ENCODE measurements around the gene CENATAC. TPM values are rescaled to one million over a fixed set of nuclear protein-coding genes. Genes with fewer than 3 reads are reported as not detected.

CENATAC gene
- total RNA-seq, 1 donor = 37.6 TPM

DNA sequence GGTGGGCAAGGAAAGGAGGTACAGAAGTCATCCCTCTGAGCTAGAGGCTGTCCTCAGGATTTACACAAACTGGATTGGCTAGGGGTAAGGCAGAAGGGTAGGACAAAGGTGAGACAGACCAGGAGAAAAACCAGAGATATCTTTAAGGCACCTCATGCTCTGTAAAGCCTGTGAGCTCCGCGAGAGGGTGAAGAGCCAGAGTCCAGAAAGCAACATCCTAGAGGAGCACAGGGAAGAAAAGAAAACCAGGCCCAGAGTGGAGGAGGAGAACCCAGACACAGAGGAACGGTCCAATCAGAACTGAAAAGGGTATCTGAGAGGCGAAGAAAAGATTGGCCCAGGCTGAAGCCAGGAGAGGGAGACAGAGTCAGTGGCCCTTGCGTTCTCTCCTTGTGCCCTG is 27.6 kb downstream of the CENATAC start:
- no peak for TF ChIP-seq CTCF (IDR thresholded peaks at IDR 0.05; ENCODE audit: extremely low read depth, low read depth, low read length)
- Histone ChIP-seq H3K27ac (ENCODE audit: low read depth, low read length) (no peak overlapping the region), H3K4me2 (ENCODE audit: insufficient read depth, low read length) (no peak overlapping the region), H3K4me3 (ENCODE audit: insufficient read depth, low read length) (no peak overlapping the region), H3K36me3 (ENCODE audit: insufficient read depth, low read length) (peaks cover 38% of the 10 kb centered on the region), H4K20me1 (ENCODE audit: insufficient read depth, low read length) (peaks cover 7% of the 10 kb centered on the region), H3K9me3 (ENCODE audit: low read depth, low read length) (no peaks in the 10 kb centered on the region), H2AFZ (ENCODE audit: low read length) (no peak overlapping the region), H3K27me3 (ENCODE audit: insufficient read depth, low read length) (no peaks in the 10 kb centered on the region), H3K79me2 (ENCODE audit: insufficient read depth, low read length) (peaks cover 23% of the 10 kb centered on the region), H3K4me1 (ENCODE audit: insufficient read depth, low read length) (peaks cover 10% of the 10 kb centered on the region)
- no peak for DNase-seq (ENCODE audit: insufficient read length, low spot score, missing footprints)

- no peak overlapping the region for H3K27ac ChIP-seq (ENCODE audit: low read depth, low read length)
- no peak overlapping the region for H2AFZ ChIP-seq (ENCODE audit: low read length)
- no peak overlapping the region for H3K4me2 ChIP-seq (ENCODE audit: insufficient read depth, low read length)
- no peak for DNase-seq (ENCODE audit: insufficient read length, low spot score, missing footprints)
- peaks cover 16% of the 10 kb centered on the region for H3K79me2 ChIP-seq (ENCODE audit: insufficient read depth, low read length)
- no peaks in the 10 kb centered on the region for H3K9me3 ChIP-seq (ENCODE audit: low read depth, low read length)
- peaks cover 35% of the 10 kb centered on the region for H3K36me3 ChIP-seq (ENCODE audit: insufficient read depth, low read length)
- H3K27me3 ChIP-seq (ENCODE audit: insufficient read depth, low read length) = no peaks in the 10 kb centered on the region
- H3K4me3 ChIP-seq (ENCODE audit: insufficient read depth, low read length) = no peak overlapping the region
- H4K20me1 ChIP-seq (ENCODE audit: insufficient read depth, low read length) = peaks cover 6% of the 10 kb centered on the region
- no peak for TF ChIP-seq CTCF (IDR thresholded peaks at IDR 0.05; ENCODE audit: extremely low read depth, low read depth, low read length)
- H3K4me1 ChIP-seq (ENCODE audit: insufficient read depth, low read length) = peaks cover 10% of the 10 kb centered on the region
Measured at GRCh38 chr11:119025978-119026766, 28.2 kb downstream of the CENATAC start.

DNA sequence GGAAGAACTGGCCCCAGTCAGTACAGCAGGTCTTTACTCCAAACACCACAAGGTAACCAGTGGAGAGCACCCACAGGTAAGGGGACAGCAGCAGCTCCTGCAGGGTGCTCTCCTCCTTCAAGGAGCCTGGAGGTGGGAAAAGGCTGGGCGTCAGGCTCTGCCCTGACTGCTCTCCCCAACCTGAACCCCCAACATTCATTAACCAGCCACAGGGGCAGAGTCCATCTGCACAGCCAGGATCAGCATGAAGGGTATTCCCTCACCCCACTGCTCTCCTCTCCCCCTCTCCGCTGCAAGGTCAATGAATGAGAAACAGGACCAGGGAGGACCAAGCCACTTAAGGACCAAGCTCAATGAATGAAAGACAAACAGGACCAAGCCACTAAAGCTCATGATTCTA is 29.0 kb downstream of the CENATAC start:
- TF ChIP-seq CTCF (IDR thresholded peaks at IDR 0.05; ENCODE audit: extremely low read depth, low read depth, low read length) = no peak
- Histone ChIP-seq H3K4me2 (ENCODE audit: insufficient read depth, low read length) (no peak overlapping the region), H3K79me2 (ENCODE audit: insufficient read depth, low read length) (peaks cover 9% of the 10 kb centered on the region), H3K27me3 (ENCODE audit: insufficient read depth, low read length) (no peaks in the 10 kb centered on the region), H3K36me3 (ENCODE audit: insufficient read depth, low read length) (peaks cover 28% of the 10 kb centered on the region), H3K4me1 (ENCODE audit: insufficient read depth, low read length) (peaks cover 10% of the 10 kb centered on the region), H3K4me3 (ENCODE audit: insufficient read depth, low read length) (no peak overlapping the region), H4K20me1 (ENCODE audit: insufficient read depth, low read length) (peaks cover 4% of the 10 kb centered on the region), H3K9me3 (ENCODE audit: low read depth, low read length) (no peaks in the 10 kb centered on the region), H3K27ac (ENCODE audit: low read depth, low read length) (no peak overlapping the region), H2AFZ (ENCODE audit: low read length) (no peak overlapping the region)
- DNase-seq (ENCODE audit: insufficient read length, low spot score, missing footprints) = no peak

DNA sequence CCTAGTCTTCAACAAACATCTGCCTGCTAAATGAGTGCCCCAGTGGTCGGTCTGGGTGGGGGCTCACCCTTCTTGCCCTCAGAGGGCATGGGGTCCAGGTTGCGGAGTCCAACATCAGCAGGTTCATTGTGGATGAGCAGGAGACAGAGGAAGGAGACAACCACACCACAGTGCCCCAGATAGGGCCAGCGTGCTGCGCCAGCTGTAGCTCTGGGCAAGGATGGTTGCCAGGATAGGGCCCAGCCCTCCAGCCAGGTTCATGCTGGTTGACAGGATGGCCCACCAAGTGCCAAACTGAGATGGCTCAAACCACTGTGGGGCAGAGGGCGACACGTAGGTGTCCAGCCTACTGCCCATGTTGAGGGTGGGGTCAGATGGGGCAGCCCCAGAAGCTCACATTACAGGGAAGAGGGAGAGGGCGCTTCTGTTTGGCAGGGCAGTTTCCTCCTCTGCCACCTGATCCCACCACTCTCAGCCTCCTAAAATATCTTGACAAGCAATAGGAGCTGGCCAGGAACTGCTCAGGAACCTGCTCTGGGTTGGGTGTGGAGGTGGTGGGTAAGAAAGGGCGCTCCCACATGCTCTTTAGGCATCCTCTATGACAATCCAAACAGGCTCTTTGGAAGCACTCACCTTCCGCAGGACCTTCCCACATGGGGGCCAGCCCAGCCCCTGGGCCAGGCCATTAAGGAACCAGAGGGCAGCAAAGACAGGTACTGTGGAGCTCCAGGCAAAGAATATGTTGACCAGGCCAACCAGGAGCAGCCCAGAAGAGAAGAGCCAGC is 29.8 kb downstream of the CENATAC start:
- Histone ChIP-seq H3K79me2 (ENCODE audit: insufficient read depth, low read length) (peaks cover 5% of the 10 kb centered on the region), H3K4me1 (ENCODE audit: insufficient read depth, low read length) (peaks cover 10% of the 10 kb centered on the region), H3K27me3 (ENCODE audit: insufficient read depth, low read length) (no peaks in the 10 kb centered on the region), H3K36me3 (ENCODE audit: insufficient read depth, low read length) (peaks cover 22% of the 10 kb centered on the region), H4K20me1 (ENCODE audit: insufficient read depth, low read length) (peaks cover 4% of the 10 kb centered on the region), H3K9me3 (ENCODE audit: low read depth, low read length) (no peaks in the 10 kb centered on the region), H3K4me2 (ENCODE audit: insufficient read depth, low read length) (no peak overlapping the region), H3K27ac (ENCODE audit: low read depth, low read length) (no peak overlapping the region), H3K4me3 (ENCODE audit: insufficient read depth, low read length) (no peak overlapping the region), H2AFZ (ENCODE audit: low read length) (no peak overlapping the region)
- TF ChIP-seq CTCF (IDR thresholded peaks at IDR 0.05; ENCODE audit: extremely low read depth, low read depth, low read length) = no peak
- DNase-seq (ENCODE audit: insufficient read length, low spot score, missing footprints) = no peak
